Measurements from ENCODE around the gene HARBI1. TPM values are rescaled to one million over a fixed set of nuclear protein-coding genes. Genes with fewer than 3 reads are reported as not detected.
A peak's percentile ranks its signal among the peaks of the same experiment; 100 is the strongest.
"Not testable (repeated sequence)": the region's sequence is repeated elsewhere in the genome, so short reads cannot be mapped to it uniquely, and the experiment has no call there.

HARBI1 gene
- total RNA-seq, 1 experiment from 2014 or later: 4.0 TPM

DNA sequence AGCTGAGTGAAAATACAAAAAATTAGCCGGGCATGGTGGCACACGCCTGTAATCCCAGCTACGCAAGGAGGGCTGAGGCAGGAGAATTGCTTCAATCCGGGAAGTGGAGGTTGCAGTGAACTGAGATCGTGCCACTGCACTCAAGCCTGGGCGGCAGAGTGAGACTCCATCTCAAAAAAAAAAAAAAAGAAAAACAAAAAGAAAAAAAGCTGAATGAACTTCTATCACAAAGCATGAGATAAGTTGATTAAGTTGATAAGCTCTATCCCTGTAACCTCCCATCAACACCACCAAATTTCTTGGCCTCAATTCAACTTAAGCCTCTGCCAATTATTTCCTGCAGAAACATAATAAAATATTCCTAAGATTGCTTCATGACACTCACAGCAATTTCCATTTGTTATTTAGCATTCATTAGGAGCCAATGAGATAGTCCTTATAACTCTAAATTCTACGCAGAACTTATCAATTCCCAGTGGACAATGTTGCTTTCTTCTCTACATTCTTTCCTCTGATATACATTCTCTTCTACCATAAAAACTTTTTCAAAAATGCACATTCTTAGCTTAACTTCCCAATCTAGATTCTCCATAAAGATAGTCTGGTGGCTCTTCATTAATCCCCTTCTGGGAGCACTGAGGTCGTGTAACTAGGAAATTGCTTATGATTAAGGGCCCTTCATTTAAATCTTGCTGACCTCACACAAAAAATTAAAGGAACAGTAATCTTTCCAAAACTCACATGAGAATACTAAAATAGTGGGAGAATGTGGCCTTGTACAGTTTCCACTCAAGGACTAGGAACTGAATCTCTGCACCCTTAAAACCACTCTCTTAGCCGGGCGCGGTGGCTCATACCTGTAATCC is 26.1 kb downstream of the HARBI1 start:
- H3K4me3 ChIP-seq (ENCODE audit: low read length): no peak overlapping the region
- no peak for DNase-seq
- H2AFZ ChIP-seq (ENCODE audit: low read length): no peak overlapping the region
- H4K20me1 ChIP-seq (ENCODE audit: insufficient read depth, low read depth, low read length): peaks cover 8% of the 10 kb centered on the region; the same call in 1 of the 2 replicates
- no peaks in the 10 kb centered on the region for H3K27me3 ChIP-seq (ENCODE audit: low read length)
- H3K4me2 ChIP-seq (ENCODE audit: low read depth, low read length, poor library complexity, severe bottlenecking): peak overlapping the region; percentile 52
- no peak overlapping the region for H3K27ac ChIP-seq (ENCODE audit: low read length)
- H3K36me3 ChIP-seq (ENCODE audit: insufficient read depth, low read length): peaks cover 6% of the 10 kb centered on the region; the same call in 1 of the 2 replicates
- H3K9me3 ChIP-seq (ENCODE audit: low read length): no peaks in the 10 kb centered on the region
- no peak overlapping the region for H3K9ac ChIP-seq (ENCODE audit: low read length)
- no peaks in the 10 kb centered on the region for H3K9me2 ChIP-seq (replicated peaks; ENCODE audit: insufficient read depth, low read length)
- peaks cover 78% of the 10 kb centered on the region for H3K79me2 ChIP-seq (ENCODE audit: low read length)
- peaks cover 30% of the 10 kb centered on the region for H3K4me1 ChIP-seq (ENCODE audit: low read length)

DNA sequence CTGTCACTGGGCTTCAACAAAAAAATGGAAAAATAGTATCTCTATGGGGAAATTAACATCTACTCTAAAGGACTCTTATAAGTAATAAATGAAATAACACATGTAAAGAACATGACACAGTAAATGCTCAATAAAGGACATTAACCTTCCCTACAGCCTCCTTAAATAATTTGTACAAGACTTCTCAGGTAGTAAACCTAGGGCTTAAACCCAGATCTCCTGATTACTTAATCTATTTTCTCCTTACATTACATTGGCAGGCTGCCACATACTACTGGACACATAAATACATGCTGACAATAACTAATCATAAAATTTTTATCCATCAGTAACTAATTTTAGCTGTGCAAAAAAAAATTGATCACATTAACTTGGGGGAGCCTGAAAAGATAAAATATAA is 28.1 kb downstream of the HARBI1 start:
- Histone ChIP-seq H3K79me2 (ENCODE audit: low read length) (peaks cover 87% of the 10 kb centered on the region), H3K27ac (ENCODE audit: low read length) (no peak overlapping the region), H3K9me3 (ENCODE audit: low read length) (no peaks in the 10 kb centered on the region), H4K20me1 (ENCODE audit: insufficient read depth, low read depth, low read length) (peaks cover 8% of the 10 kb centered on the region; the same call in 1 of the 2 replicates), H3K27me3 (ENCODE audit: low read length) (no peaks in the 10 kb centered on the region), H3K4me2 (ENCODE audit: low read depth, low read length, poor library complexity, severe bottlenecking) (no peak overlapping the region), H3K4me1 (ENCODE audit: low read length) (peaks cover 23% of the 10 kb centered on the region), H3K9ac (ENCODE audit: low read length) (no peak overlapping the region), H3K36me3 (ENCODE audit: insufficient read depth, low read length) (peaks cover 6% of the 10 kb centered on the region; the same call in 1 of the 2 replicates), H3K4me3 (ENCODE audit: low read length) (no peak overlapping the region), H3K9me2 (replicated peaks; ENCODE audit: insufficient read depth, low read length) (no peaks in the 10 kb centered on the region), H2AFZ (ENCODE audit: low read length) (no peak overlapping the region)
- no peak for DNase-seq

DNA sequence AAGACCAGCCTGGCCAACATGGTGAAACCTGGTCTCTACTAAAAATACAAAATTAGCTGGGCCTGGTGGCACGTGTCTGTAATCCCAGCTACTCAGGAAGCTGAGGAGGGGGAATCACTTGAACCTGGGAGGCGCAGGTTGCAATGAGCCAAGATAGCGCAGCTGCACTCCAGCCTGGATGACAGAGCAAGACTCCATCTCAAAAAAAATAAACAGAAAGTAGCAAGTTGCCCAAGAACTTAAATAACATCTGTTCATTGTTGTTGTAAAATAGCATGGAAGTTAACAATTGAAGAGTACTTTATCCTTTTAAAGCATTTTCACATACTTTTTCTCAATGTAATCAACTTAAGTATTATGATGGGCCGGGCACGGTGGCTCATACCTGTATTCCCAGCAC is 28.9 kb downstream of the HARBI1 start:
- H3K4me1 ChIP-seq (ENCODE audit: low read length): peaks cover 23% of the 10 kb centered on the region
- no peaks in the 10 kb centered on the region for H3K9me3 ChIP-seq (ENCODE audit: low read length)
- H3K4me3 ChIP-seq (ENCODE audit: low read length): no peak overlapping the region
- H3K79me2 ChIP-seq (ENCODE audit: low read length): peaks cover 80% of the 10 kb centered on the region
- peaks cover 6% of the 10 kb centered on the region; the same call in 1 of the 2 replicates for H3K36me3 ChIP-seq (ENCODE audit: insufficient read depth, low read length)
- H3K9ac ChIP-seq (ENCODE audit: low read length): no peak overlapping the region
- no peak overlapping the region for H3K4me2 ChIP-seq (ENCODE audit: low read depth, low read length, poor library complexity, severe bottlenecking)
- H3K27me3 ChIP-seq (ENCODE audit: low read length): no peaks in the 10 kb centered on the region
- peaks cover 4% of the 10 kb centered on the region; the same call in 1 of the 2 replicates for H4K20me1 ChIP-seq (ENCODE audit: insufficient read depth, low read depth, low read length)
- DNase-seq: no peak
- H3K27ac ChIP-seq (ENCODE audit: low read length): no peak overlapping the region
- no peaks in the 10 kb centered on the region for H3K9me2 ChIP-seq (replicated peaks; ENCODE audit: insufficient read depth, low read length)
- no peak overlapping the region for H2AFZ ChIP-seq (ENCODE audit: low read length)

DNA sequence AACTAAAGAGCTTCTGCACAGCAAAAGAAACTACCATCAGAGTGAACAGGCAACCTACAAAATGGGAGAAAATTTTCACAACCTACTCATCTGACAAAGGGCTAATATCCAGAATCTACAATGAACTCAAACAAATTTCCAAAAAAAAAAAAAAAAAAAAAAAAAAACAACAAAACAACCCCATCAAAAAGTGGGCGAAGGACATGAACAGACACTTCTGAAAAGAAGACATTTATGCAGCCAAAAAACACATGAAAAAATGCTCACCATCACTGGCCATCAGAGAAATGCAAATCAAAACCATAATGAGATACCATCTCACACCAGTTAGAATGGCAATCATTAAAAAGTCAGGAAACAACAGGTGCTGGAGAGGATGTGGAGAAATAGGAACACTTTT is 33.5 kb downstream of the HARBI1 start:
- not testable (repeated sequence) for H3K4me1 ChIP-seq (ENCODE audit: low read length); H2AFZ ChIP-seq (ENCODE audit: low read length); H3K9ac ChIP-seq (ENCODE audit: low read length); H3K27ac ChIP-seq (ENCODE audit: low read length); H3K36me3 ChIP-seq (ENCODE audit: insufficient read depth, low read length); H3K4me3 ChIP-seq (ENCODE audit: low read length); H3K9me2 ChIP-seq (replicated peaks; ENCODE audit: insufficient read depth, low read length); H3K9me3 ChIP-seq (ENCODE audit: low read length); H4K20me1 ChIP-seq (ENCODE audit: insufficient read depth, low read depth, low read length); H3K4me2 ChIP-seq (ENCODE audit: low read depth, low read length, poor library complexity, severe bottlenecking); DNase-seq; H3K27me3 ChIP-seq (ENCODE audit: low read length)
- peaks cover 78% of the 10 kb centered on the region for H3K79me2 ChIP-seq (ENCODE audit: low read length)

DNA sequence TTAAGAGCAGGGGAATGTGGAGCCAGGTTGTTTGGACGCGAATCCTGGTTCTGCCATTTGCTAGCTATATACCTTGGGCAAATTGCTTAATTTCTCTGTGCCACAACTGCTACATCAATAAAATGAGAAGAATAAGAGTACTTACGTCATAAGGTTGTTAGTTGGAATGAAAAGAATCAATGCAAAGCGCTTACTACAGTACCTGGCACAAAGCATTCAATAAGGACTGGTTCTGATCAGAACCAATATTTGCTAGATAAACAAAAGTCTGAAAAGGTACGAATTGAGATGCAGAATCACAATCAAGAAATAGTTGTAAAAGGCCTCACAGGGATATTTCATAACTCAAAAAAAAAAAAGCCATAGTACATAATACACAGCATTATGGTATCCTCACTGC is 34.4 kb downstream of the HARBI1 start:
- H3K79me2 ChIP-seq (ENCODE audit: low read length): peaks cover 78% of the 10 kb centered on the region
- no peak overlapping the region for H3K4me2 ChIP-seq (ENCODE audit: low read depth, low read length, poor library complexity, severe bottlenecking)
- H3K9ac ChIP-seq (ENCODE audit: low read length): no peak overlapping the region
- peaks cover 6% of the 10 kb centered on the region; the same call in 1 of the 2 replicates for H3K36me3 ChIP-seq (ENCODE audit: insufficient read depth, low read length)
- H3K27ac ChIP-seq (ENCODE audit: low read length): no peak overlapping the region
- no peak for DNase-seq
- no peaks in the 10 kb centered on the region for H3K9me2 ChIP-seq (replicated peaks; ENCODE audit: insufficient read depth, low read length)
- no peaks in the 10 kb centered on the region for H4K20me1 ChIP-seq (ENCODE audit: insufficient read depth, low read depth, low read length)
- no peak overlapping the region for H2AFZ ChIP-seq (ENCODE audit: low read length)
- no peaks in the 10 kb centered on the region for H3K27me3 ChIP-seq (ENCODE audit: low read length)
- H3K4me1 ChIP-seq (ENCODE audit: low read length): no peaks in the 10 kb centered on the region
- H3K4me3 ChIP-seq (ENCODE audit: low read length): no peak overlapping the region
- no peaks in the 10 kb centered on the region for H3K9me3 ChIP-seq (ENCODE audit: low read length)

DNA sequence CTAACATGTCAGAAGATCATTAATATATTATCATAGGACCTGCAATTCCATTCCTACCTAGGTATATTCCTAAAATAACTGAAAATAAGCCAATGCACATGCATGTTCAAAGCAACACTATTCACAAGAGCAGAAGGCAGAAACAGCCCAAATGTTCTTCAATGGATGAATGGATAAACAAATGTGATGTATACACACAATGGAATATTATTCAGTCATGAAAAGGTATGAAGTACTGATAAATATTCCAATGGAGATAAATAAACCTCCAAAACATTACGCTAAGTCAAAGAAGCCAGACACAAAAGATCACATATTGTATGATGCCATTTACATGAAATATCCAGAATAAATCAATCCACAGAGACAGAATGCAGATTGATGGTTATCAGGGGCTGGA is 40.0 kb downstream of the HARBI1 start:
- DNase-seq: no peak
- H3K4me2 ChIP-seq (ENCODE audit: low read depth, low read length, poor library complexity, severe bottlenecking): no peak overlapping the region
- H3K9me3 ChIP-seq (ENCODE audit: low read length): 0 out of 2 replicates have a peak, but pooled peaks cover 5% of the 10 kb centered on the region
- peaks cover 8% of the 10 kb centered on the region; the same call in 1 of the 2 replicates for H3K36me3 ChIP-seq (ENCODE audit: insufficient read depth, low read length)
- H3K9ac ChIP-seq (ENCODE audit: low read length): no peak overlapping the region
- H2AFZ ChIP-seq (ENCODE audit: low read length): no peak overlapping the region
- no peak overlapping the region for H3K27ac ChIP-seq (ENCODE audit: low read length)
- H3K79me2 ChIP-seq (ENCODE audit: low read length): peaks cover 89% of the 10 kb centered on the region
- no peaks in the 10 kb centered on the region; the same call in 1 of the 2 replicates for H3K4me1 ChIP-seq (ENCODE audit: low read length)
- no peaks in the 10 kb centered on the region for H3K9me2 ChIP-seq (replicated peaks; ENCODE audit: insufficient read depth, low read length)
- H4K20me1 ChIP-seq (ENCODE audit: insufficient read depth, low read depth, low read length): 0 out of 2 replicates have a peak, but pooled peaks cover 4% of the 10 kb centered on the region
- no peak overlapping the region for H3K4me3 ChIP-seq (ENCODE audit: low read length)
- H3K27me3 ChIP-seq (ENCODE audit: low read length): no peaks in the 10 kb centered on the region

DNA sequence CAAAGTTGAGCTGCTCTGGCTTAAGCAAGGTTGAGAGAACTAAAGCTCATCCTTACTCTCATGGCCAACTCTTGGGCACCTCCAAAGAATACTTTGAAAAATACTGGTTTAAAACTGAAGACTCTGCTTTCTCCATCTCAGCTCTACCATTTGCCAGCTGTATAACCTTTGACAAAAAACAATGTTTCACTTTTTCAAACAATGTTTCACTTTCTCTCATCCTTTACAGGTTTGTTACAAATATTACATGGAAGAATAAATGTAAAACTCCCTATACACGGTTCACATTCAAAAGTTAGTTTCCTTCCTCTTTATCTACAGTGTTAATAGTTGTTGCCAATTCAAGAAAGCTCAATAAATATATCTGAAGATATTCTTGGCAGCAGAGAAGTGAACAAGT is 42.4 kb downstream of the HARBI1 start:
- Histone ChIP-seq H3K9me3 (ENCODE audit: low read length) (0 out of 2 replicates have a peak, but pooled peaks cover 5% of the 10 kb centered on the region), H2AFZ (ENCODE audit: low read length) (no peak overlapping the region), H3K36me3 (ENCODE audit: insufficient read depth, low read length) (peaks cover 8% of the 10 kb centered on the region; the same call in 1 of the 2 replicates), H3K4me3 (ENCODE audit: low read length) (0 out of 2 replicates have a peak overlapping the region, but pooled peaks have one; percentile 25), H3K27ac (ENCODE audit: low read length) (no peak overlapping the region), H3K4me2 (ENCODE audit: low read depth, low read length, poor library complexity, severe bottlenecking) (no peak overlapping the region), H3K9me2 (replicated peaks; ENCODE audit: insufficient read depth, low read length) (no peaks in the 10 kb centered on the region), H3K9ac (ENCODE audit: low read length) (no peak overlapping the region), H3K27me3 (ENCODE audit: low read length) (no peaks in the 10 kb centered on the region), H3K4me1 (ENCODE audit: low read length) (peaks cover 9% of the 10 kb centered on the region), H4K20me1 (ENCODE audit: insufficient read depth, low read depth, low read length) (0 out of 2 replicates have a peak, but pooled peaks cover 4% of the 10 kb centered on the region), H3K79me2 (ENCODE audit: low read length) (peaks cover 86% of the 10 kb centered on the region)
- no peak for DNase-seq

DNA sequence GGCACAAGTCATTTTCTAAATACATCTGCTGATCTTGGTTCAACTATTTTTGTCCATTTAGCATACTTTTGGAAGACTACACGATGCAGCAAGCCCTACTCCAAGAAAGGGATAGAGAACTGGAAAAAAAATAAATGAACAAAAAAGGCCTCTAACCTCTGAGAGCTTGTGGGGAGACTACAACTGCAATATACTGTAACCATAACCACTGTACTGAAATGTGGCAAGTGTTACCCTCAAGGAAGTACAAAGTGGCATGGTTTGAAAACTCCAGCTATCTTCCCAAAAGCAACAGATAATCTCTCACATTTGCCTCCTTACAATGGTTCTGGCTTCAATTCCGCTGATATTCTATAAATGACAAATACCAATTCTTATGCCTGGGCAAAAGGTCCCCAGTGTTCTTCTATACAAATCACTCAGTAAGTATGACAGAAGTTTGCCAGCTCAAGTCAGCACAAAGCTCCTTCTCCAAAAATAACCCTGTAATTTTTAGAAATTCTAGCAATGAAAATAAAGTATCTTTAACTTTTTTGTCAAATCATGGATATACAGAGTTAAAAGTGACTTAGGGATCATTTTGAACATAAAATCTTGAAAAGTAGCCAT is 46.1 kb downstream of the HARBI1 start:
- H2AFZ ChIP-seq (ENCODE audit: low read length): no peak overlapping the region
- no peaks in the 10 kb centered on the region for H3K9me2 ChIP-seq (replicated peaks; ENCODE audit: insufficient read depth, low read length)
- no peak overlapping the region for H3K9ac ChIP-seq (ENCODE audit: low read length)
- 0 out of 2 replicates have a peak, but pooled peaks cover 5% of the 10 kb centered on the region for H3K9me3 ChIP-seq (ENCODE audit: low read length)
- peaks cover 9% of the 10 kb centered on the region for H3K4me1 ChIP-seq (ENCODE audit: low read length)
- H3K4me2 ChIP-seq (ENCODE audit: low read depth, low read length, poor library complexity, severe bottlenecking): no peak overlapping the region
- peak overlapping the region; percentile 38 for H3K27ac ChIP-seq (ENCODE audit: low read length)
- H3K4me3 ChIP-seq (ENCODE audit: low read length): no peak overlapping the region
- no peaks in the 10 kb centered on the region for H3K27me3 ChIP-seq (ENCODE audit: low read length)
- DNase-seq: no peak
- no peaks in the 10 kb centered on the region for H4K20me1 ChIP-seq (ENCODE audit: insufficient read depth, low read depth, low read length)
- peaks cover 82% of the 10 kb centered on the region for H3K79me2 ChIP-seq (ENCODE audit: low read length)
- peaks cover 8% of the 10 kb centered on the region; the same call in 1 of the 2 replicates for H3K36me3 ChIP-seq (ENCODE audit: insufficient read depth, low read length)

Data from Karpas-422 (cell line).